ENCODE data around the gene INPP4B.

INPP4B gene

GRCh38 chr4:142293536-142293935 lies 552.6 kb downstream of the INPP4B start:
- DNase-seq (ENCODE audit: low read depth, low spot score) = no peak

GRCh38 chr4:142292231-142292630 lies 553.9 kb downstream of the INPP4B start:
- DNase-seq (ENCODE audit: low read depth, low spot score) = no peak

- no peak for DNase-seq (ENCODE audit: low read depth, low spot score)
Observed at GRCh38 chr4:142291299-142292050, 554.6 kb downstream of the INPP4B start.

- DNase-seq (ENCODE audit: low read depth, low spot score) = no peak
Observed at GRCh38 chr4:142287371-142287770, 558.7 kb downstream of the INPP4B start.

GRCh38 chr4:142285222-142285583 lies 560.9 kb downstream of the INPP4B start:
- no peak for DNase-seq (ENCODE audit: low read depth, low spot score)

- no peak for DNase-seq (ENCODE audit: low read depth, low spot score)
Observed at GRCh38 chr4:142284402-142285221, 561.5 kb downstream of the INPP4B start.

GRCh38 chr4:142282870-142283431 lies 563.1 kb downstream of the INPP4B start:
- no peak for DNase-seq (ENCODE audit: low read depth, low spot score)

- DNase-seq (ENCODE audit: low read depth, low spot score) = no peak
Observed at GRCh38 chr4:142281999-142282398, 564.1 kb downstream of the INPP4B start.

GRCh38 chr4:142278663-142279062 lies 567.4 kb downstream of the INPP4B start:
- no peak for DNase-seq (ENCODE audit: low read depth, low spot score)

- DNase-seq (ENCODE audit: low read depth, low spot score) = no peak
Observed at GRCh38 chr4:142278171-142278570, 567.9 kb downstream of the INPP4B start.

- DNase-seq (ENCODE audit: low read depth, low spot score) = no peak
Observed at GRCh38 chr4:142274137-142274536, 572.0 kb downstream of the INPP4B start.

GRCh38 chr4:142272452-142272851 lies 573.6 kb downstream of the INPP4B start:
- no peak for DNase-seq (ENCODE audit: low read depth, low spot score)

- DNase-seq (ENCODE audit: low read depth, low spot score) = no peak
Observed at GRCh38 chr4:142271832-142272231, 574.3 kb downstream of the INPP4B start.

- no peak for DNase-seq (ENCODE audit: low read depth, low spot score)
Observed at GRCh38 chr4:142267101-142267500, 579.0 kb downstream of the INPP4B start.

GRCh38 chr4:142265946-142266345 lies 580.2 kb downstream of the INPP4B start:
- no peak for DNase-seq (ENCODE audit: low read depth, low spot score)

- DNase-seq (ENCODE audit: low read depth, low spot score) = no peak
Observed at GRCh38 chr4:142265536-142265935, 580.6 kb downstream of the INPP4B start.

- no peak for DNase-seq (ENCODE audit: low read depth, low spot score)
Observed at GRCh38 chr4:142264961-142265360, 581.1 kb downstream of the INPP4B start.

GRCh38 chr4:142262956-142263355 lies 583.1 kb downstream of the INPP4B start:
- no peak for DNase-seq (ENCODE audit: low read depth, low spot score)

- no peak for DNase-seq (ENCODE audit: low read depth, low spot score)
Observed at GRCh38 chr4:142248946-142249345, 597.2 kb downstream of the INPP4B start.

GRCh38 chr4:142243255-142243654 lies 602.8 kb downstream of the INPP4B start:
- DNase-seq (ENCODE audit: low read depth, low spot score) = no peak

GRCh38 chr4:142242156-142242555 lies 603.9 kb downstream of the INPP4B start:
- DNase-seq (ENCODE audit: low read depth, low spot score) = no peak

- no peak for DNase-seq (ENCODE audit: low read depth, low spot score)
Observed at GRCh38 chr4:142238589-142238988, 607.5 kb downstream of the INPP4B start.

GRCh38 chr4:142236268-142236667 lies 609.8 kb downstream of the INPP4B start:
- no peak for DNase-seq (ENCODE audit: low read depth, low spot score)
